ENCODE data around the gene SLC9C2. TPM values are rescaled to one million over a fixed set of nuclear protein-coding genes. Genes with fewer than 3 reads are reported as not detected.

The SLC9C2 gene
- total RNA-seq, 1 experiment from 2014 or later = not detected

DNA sequence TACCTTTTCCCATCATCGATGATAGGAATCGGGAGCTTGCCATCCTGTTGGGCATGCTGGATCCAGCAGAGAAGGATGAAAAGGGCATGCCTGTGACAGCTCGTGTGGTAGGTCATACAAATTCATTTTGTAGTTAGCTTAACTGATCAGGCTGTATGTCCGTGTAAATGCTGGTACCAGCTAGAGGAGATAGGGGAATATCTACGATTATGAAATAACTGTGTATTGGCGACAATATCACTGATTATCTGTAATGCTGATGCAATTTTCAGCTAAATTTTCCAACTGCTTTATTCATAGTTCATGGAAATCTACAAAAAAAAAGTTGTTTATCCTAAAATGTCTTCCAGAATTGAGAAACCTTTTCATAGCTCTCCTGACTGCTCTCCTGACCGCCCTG, 117.5 kb downstream of the SLC9C2 start:
- H3K18ac ChIP-seq (ENCODE audit: insufficient read length, low read depth, low read length) = no peak overlapping the region

More for the DNA sequence above, 117.5 kb downstream of the SLC9C2 start:
- Histone ChIP-seq H4K20me1 (ENCODE audit: control insufficient read depth, insufficient read depth, insufficient read length) (no peaks in the 10 kb centered on the region), H2BK15ac (ENCODE audit: low read depth, low read length) (no peak overlapping the region), H3K23ac (ENCODE audit: insufficient read length, low read depth, low read length) (no peak overlapping the region), H2BK5ac (ENCODE audit: insufficient read length, low read length) (no peak overlapping the region), H3K27ac (ENCODE audit: insufficient read length, low read depth, low read length) (no peak overlapping the region), H3T11ph (ENCODE audit: low read length) (no peak overlapping the region), H3K27me3 (ENCODE audit: insufficient read depth, low read length) (no peaks in the 10 kb centered on the region), H2AK5ac (ENCODE audit: insufficient read length, low read length) (no peak overlapping the region), H3K9ac (ENCODE audit: extremely low read depth, insufficient read length, low read length) (no peak overlapping the region), H3K9me3 (ENCODE audit: control insufficient read depth, low read depth, low read length) (no peaks in the 10 kb centered on the region), H3K79me1 (ENCODE audit: insufficient read depth, low read depth, low read length, poor library complexity, severe bottlenecking) (no peaks in the 10 kb centered on the region), H2BK20ac (ENCODE audit: low read depth, low read length, poor library complexity, severe bottlenecking) (no peak overlapping the region), H4K91ac (ENCODE audit: insufficient read length, low read depth, low read length) (no peak overlapping the region), H3K23me2 (ENCODE audit: insufficient read length, low read depth, low read length, poor library complexity, severe bottlenecking) (no peaks in the 10 kb centered on the region), H4K5ac (ENCODE audit: insufficient read length, low read depth, low read length) (no peak overlapping the region), H2BK120ac (ENCODE audit: low read depth, low read length, poor library complexity, severe bottlenecking) (no peak overlapping the region), H3K56ac (ENCODE audit: insufficient read length, low read depth, low read length) (no peak overlapping the region), H3K79me2 (ENCODE audit: insufficient read depth, low read length) (no peaks in the 10 kb centered on the region), H3K14ac (ENCODE audit: insufficient read depth, low read length) (no peak overlapping the region), H3K4me1 (ENCODE audit: insufficient read depth, low read length) (no peaks in the 10 kb centered on the region), H2AFZ (ENCODE audit: low read length) (no peak overlapping the region), H3K4me2 (ENCODE audit: insufficient read depth, insufficient read length, low read length) (no peak overlapping the region), H2BK12ac (ENCODE audit: insufficient read length, low read depth, low read length) (no peak overlapping the region), H3K4ac (ENCODE audit: low read depth, low read length) (no peak overlapping the region), H4K8ac (replicated peaks; ENCODE audit: insufficient read length, low read depth, low read length) (no peak overlapping the region)
- Mint-ChIP-seq H3K36me3 (ENCODE audit: insufficient read depth in 1 of 3, low read depth in 3 of 3) (peaks cover 79 to 98% (median 94%) of the 10 kb centered on the region in 3 experiments), H3K27ac (no peak overlapping the region), H3K9me3 (no peaks in the 10 kb centered on the region), H3K4me1 (peaks cover 21 to 23% of the 10 kb centered on the region in 2 experiments), H3K27me3 (ENCODE audit: low read depth) (no peaks in the 10 kb centered on the region), H3K4me3 (no peak overlapping the region)
- no peak for DNase-seq
- TF ChIP-seq, protein P1, sequence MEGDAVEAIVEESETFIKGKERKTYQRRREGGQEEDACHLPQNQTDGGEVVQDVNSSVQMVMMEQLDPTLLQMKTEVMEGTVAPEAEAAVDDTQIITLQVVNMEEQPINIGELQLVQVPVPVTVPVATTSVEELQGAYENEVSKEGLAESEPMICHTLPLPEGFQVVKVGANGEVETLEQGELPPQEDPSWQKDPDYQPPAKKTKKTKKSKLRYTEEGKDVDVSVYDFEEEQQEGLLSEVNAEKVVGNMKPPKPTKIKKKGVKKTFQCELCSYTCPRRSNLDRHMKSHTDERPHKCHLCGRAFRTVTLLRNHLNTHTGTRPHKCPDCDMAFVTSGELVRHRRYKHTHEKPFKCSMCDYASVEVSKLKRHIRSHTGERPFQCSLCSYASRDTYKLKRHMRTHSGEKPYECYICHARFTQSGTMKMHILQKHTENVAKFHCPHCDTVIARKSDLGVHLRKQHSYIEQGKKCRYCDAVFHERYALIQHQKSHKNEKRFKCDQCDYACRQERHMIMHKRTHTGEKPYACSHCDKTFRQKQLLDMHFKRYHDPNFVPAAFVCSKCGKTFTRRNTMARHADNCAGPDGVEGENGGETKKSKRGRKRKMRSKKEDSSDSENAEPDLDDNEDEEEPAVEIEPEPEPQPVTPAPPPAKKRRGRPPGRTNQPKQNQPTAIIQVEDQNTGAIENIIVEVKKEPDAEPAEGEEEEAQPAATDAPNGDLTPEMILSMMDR (conservative IDR thresholded peaks at IDR 0.05) = no peak
- no CpG with 5 or more reads among the region's 7 CpGs for WGBS (ENCODE audit: extremely low coverage, insufficient read length, low lambda C conversion rate)
